C4-2B (cell line): Measurements from ENCODE around the gene FAM222B.
A peak's percentile ranks its signal among the peaks of the same experiment; 100 is the strongest.

Experiments used
- H3K27ac ChIP-seq: fragments of 450-650 bp; 2 replicates; pipeline ENCODE4 v1.5.1; 2017
- ZFX ChIP-seq: fragments of 450-650 bp; IDR thresholded peaks from 2 replicates; pipeline ENCODE4 v1.6.1; 2017
- TF ChIP-seq, protein P1 (sequence below): fragments of 450-650 bp; conservative IDR thresholded peaks from 2 replicates; pipeline ENCODE4 v1.5.1; 2017; ENCODE audit warnings: mild to moderate bottlenecking

Gene FAM222B

GRCh38 chr17:28750178-28751047 lies 92.2 kb downstream of the FAM222B start:
- TF ChIP-seq, protein P1, sequence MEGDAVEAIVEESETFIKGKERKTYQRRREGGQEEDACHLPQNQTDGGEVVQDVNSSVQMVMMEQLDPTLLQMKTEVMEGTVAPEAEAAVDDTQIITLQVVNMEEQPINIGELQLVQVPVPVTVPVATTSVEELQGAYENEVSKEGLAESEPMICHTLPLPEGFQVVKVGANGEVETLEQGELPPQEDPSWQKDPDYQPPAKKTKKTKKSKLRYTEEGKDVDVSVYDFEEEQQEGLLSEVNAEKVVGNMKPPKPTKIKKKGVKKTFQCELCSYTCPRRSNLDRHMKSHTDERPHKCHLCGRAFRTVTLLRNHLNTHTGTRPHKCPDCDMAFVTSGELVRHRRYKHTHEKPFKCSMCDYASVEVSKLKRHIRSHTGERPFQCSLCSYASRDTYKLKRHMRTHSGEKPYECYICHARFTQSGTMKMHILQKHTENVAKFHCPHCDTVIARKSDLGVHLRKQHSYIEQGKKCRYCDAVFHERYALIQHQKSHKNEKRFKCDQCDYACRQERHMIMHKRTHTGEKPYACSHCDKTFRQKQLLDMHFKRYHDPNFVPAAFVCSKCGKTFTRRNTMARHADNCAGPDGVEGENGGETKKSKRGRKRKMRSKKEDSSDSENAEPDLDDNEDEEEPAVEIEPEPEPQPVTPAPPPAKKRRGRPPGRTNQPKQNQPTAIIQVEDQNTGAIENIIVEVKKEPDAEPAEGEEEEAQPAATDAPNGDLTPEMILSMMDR, result peak; percentile 100
- TF ChIP-seq ZFX, result no peak
- no peak overlapping the region; the same call in 1 of the 2 replicates for H3K27ac ChIP-seq

DNA sequence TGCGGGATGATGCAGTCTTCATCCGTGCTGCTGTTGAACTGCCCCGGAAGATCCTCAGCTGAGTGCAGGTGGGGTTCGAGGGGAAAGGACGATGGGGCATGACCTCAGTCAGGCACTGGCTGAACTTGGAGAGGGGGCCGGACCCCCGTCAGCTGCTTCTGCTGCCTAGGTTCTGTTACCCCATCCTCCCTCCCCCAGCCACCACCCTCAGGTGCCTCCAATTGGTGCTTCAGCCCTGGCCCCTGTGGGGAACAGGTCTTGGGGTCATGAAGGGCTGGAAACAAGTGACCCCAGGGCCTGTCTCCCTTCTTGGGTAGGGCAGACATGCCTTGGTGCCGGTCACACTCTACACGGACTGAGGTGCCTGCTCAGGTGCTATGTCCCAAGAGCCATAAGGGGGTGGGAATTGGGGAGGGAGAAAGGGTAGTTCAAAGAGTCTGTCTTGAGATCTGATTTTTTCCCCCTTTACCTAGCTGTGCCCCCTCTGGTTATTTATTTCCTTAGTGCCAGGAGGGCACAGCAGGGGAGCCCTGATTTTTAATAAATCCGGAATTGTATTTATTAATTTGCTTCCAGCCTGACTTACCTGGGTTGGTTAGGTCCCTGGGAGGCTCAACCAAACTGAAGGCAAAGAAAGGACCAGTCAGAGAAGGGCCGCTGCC lies 92.9 kb downstream of the FAM222B start:
- TF ChIP-seq, protein P1, result 0 out of 2 replicates have a peak, but pooled peaks have one; percentile 75
- TF ChIP-seq ZFX, result no peak
- H3K27ac ChIP-seq, result peak overlapping the region; percentile 96

DNA sequence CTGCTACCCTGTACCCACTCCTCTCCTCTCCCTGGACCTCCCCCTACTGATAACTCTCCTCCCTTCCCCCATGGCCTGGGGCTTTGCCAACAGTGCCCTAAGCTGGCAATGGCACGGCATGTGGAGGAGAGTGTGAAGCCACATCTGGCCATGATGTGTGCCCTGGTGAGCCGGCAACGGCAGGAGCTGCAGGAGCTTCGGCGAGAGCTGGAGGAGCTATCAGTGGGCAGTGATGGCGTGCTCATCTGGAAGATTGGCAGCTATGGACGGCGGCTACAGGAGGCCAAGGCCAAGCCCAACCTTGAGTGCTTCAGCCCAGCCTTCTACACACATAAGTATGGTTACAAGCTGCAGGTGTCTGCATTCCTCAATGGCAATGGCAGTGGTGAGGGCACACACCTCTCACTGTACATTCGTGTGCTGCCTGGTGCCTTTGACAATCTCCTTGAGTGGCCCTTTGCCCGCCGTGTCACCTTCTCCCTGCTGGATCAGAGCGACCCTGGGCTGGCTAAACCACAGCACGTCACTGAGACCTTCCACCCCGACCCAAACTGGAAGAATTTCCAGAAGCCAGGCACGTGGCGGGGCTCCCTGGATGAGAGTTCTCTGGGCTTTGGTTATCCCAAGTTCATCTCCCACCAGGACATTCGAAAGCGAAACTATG lies 93.6 kb downstream of the FAM222B start:
- H3K27ac ChIP-seq, result peak overlapping the region; percentile 96
- TF ChIP-seq, protein P1, result no peak
- TF ChIP-seq ZFX, result no peak

GRCh38 chr17:28747801-28748750 lies 94.5 kb downstream of the FAM222B start:
- TF ChIP-seq, protein P1, result no peak
- TF ChIP-seq ZFX, result no peak
- peak overlapping the region; percentile 96 for H3K27ac ChIP-seq

DNA sequence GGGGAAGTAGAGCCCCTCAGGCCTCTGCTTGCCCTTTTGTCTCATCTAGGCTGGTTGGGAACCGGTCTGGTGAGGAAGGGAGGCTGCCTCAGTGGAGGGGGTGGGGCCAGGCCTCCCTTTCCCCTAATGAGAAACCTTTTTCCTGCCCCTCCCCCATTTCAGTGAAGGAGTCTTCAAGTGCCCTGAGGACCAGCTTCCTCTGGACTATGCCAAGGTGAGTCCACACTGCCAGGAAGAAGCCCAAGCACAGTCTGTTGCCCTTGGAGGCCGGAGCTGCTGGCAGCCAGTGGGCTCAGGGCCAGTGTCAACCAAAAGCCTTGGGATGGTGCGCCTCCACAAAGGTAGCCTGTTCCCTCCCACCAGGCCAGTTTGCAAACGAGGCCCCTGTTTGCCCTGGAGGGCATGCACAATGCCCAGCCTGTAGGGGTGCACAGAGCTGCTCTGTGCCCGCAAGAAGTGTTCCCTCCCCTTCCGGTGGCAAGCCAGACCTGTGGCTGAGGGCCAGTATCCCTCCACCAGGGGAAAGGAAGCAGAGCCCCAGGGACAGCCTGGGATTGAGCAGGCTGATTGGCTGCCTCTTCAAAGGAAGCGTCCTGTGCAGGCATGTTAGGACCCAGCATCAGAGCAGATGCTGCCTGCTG lies 95.4 kb downstream of the FAM222B start:
- peak overlapping the region; percentile 96 for H3K27ac ChIP-seq
- TF ChIP-seq ZFX, result no peak
- TF ChIP-seq, protein P1, result no peak

GRCh38 chr17:28746611-28747050 lies 96.0 kb downstream of the FAM222B start:
- peak overlapping the region; percentile 96 for H3K27ac ChIP-seq
- no peak for TF ChIP-seq ZFX
- TF ChIP-seq, protein P1, result no peak
